Activated CD4-positive, alpha-beta T cell treated with anti-CD3 and anti-CD28 coated beads for 36 hours (primary cell): ENCODE measurements around the gene PABPC4L. TPM values are rescaled to one million over a fixed set of nuclear protein-coding genes. Genes with fewer than 3 reads are reported as not detected.

Source experiments
- ATAC-seq: fragments of 200-7000 bp; cut with Tn5 transposase; one replicate; pipeline ENCODE4 v1.10.0; 2021; ENCODE audit warnings: mild to moderate bottlenecking, moderate library complexity
- CTCF ChIA-PET: fragments of 350-600 bp; sonication (Branson Sonifier 250); formaldehyde crosslinking; loops from one replicate; lab custom pipeline; 2021; ENCODE audit warnings: antibody characterized with exemption; lab: Charles Lee
- POLR2A ChIA-PET: fragments of 350-600 bp; sonication (Branson Sonifier 250); formaldehyde crosslinking; loops from one replicate; lab custom pipeline; 2021; ENCODE audit warnings: antibody characterized with exemption, inconsistent platforms; lab: Charles Lee
- DNase-seq: peaks from one replicate; pipeline ENCODE4 v3.0.0-alpha.2; 2020
- H3K27ac Mint-ChIP-seq: one replicate; pipeline ENCODE4 v1.8.0; 2021; ENCODE audit warnings: mixed read lengths
- H3K27me3 Mint-ChIP-seq: one replicate; pipeline ENCODE4 v1.8.0; 2021; ENCODE audit warnings: mixed read lengths
- H3K36me3 Mint-ChIP-seq: one replicate; pipeline ENCODE4 v1.8.0; 2021; ENCODE audit warnings: low read depth, mixed read lengths
- H3K4me1 Mint-ChIP-seq: one replicate; pipeline ENCODE4 v1.8.0; 2021; ENCODE audit warnings: mixed read lengths
- H3K4me3 Mint-ChIP-seq: one replicate; pipeline ENCODE4 v1.8.0; 2021; ENCODE audit warnings: mild to moderate bottlenecking, moderate library complexity, mixed read lengths
- H3K9me3 Mint-ChIP-seq: one replicate; pipeline ENCODE4 v1.8.0; 2021; ENCODE audit warnings: low read depth, mixed read lengths
- intact Hi-C, 2 experiments: fragments of 100-400 bp; cut with DNase I in 1 of 2; cut with micrococcal nuclease in 1 of 2; formaldehyde crosslinking; loops; one replicate each; pipeline versions ENCODE4 v1.14.2 to v1.15.1; 2022 to 2024; cut with DNase I, micrococcal nuclease
- total RNA-seq, 2 experiments: library from RNA; stranded (reverse); gene quantifications; one replicate each; pipeline ENCODE4 v1.2.3, GENCODE V29; 2021

Gene PABPC4L
- total RNA-seq, 2 experiments from 2014 or later = not detected

GRCh38 chr4:134178706-134179105 is 22.9 kb downstream of the PABPC4L start:
- Mint-ChIP-seq H3K4me1 (no peaks in the 10 kb centered on the region), H3K27ac (no peak overlapping the region), H3K36me3 (no peaks in the 10 kb centered on the region), H3K9me3 (peaks cover 18% of the 10 kb centered on the region), H3K27me3 (no peaks in the 10 kb centered on the region), H3K4me3 (no peak overlapping the region)
- no peak for ATAC-seq
- CTCF ChIA-PET = no interaction called here
- POLR2A ChIA-PET = no interaction called here
- intact Hi-C loops = no loop called here
- no peak for DNase-seq

GRCh38 chr4:134174271-134174670 is 27.3 kb downstream of the PABPC4L start:
- Mint-ChIP-seq H3K9me3 (peaks cover 3% of the 10 kb centered on the region), H3K4me3 (no peak overlapping the region), H3K4me1 (no peaks in the 10 kb centered on the region), H3K36me3 (no peaks in the 10 kb centered on the region), H3K27ac (no peak overlapping the region), H3K27me3 (no peaks in the 10 kb centered on the region)
- CTCF ChIA-PET = no interaction called here
- DNase-seq (no peak), ATAC-seq (no peak)
- intact Hi-C loops = no loop called here
- POLR2A ChIA-PET = no interaction called here

- no peaks in the 10 kb centered on the region for H3K36me3 Mint-ChIP-seq
- no peak overlapping the region for H3K27ac Mint-ChIP-seq
- no peaks in the 10 kb centered on the region for H3K27me3 Mint-ChIP-seq
- H3K4me1 Mint-ChIP-seq = no peaks in the 10 kb centered on the region
- no peak for ATAC-seq
- H3K9me3 Mint-ChIP-seq = peaks cover 4% of the 10 kb centered on the region
- intact Hi-C loops = no loop called here
- POLR2A ChIA-PET = no interaction called here
- H3K4me3 Mint-ChIP-seq = no peak overlapping the region
- CTCF ChIA-PET = no interaction called here
- DNase-seq = no peak
Measured at GRCh38 chr4:134160211-134160610, 41.4 kb downstream of the PABPC4L start.

GRCh38 chr4:134154097-134154496 is 47.5 kb downstream of the PABPC4L start:
- Mint-ChIP-seq H3K4me1 (no peaks in the 10 kb centered on the region), H3K36me3 (no peaks in the 10 kb centered on the region), H3K27me3 (no peaks in the 10 kb centered on the region), H3K9me3 (no peaks in the 10 kb centered on the region), H3K4me3 (no peak overlapping the region), H3K27ac (no peak overlapping the region)
- ChIA-PET POLR2A (no interaction called here), CTCF (no interaction called here)
- DNase-seq = no peak
- intact Hi-C loops = no loop called here
- ATAC-seq = no peak

GRCh38 chr4:134147941-134148340 is 53.6 kb downstream of the PABPC4L start:
- H3K9me3 Mint-ChIP-seq = peaks cover 2% of the 10 kb centered on the region
- H3K36me3 Mint-ChIP-seq = no peaks in the 10 kb centered on the region
- intact Hi-C loops = no loop called here
- H3K4me3 Mint-ChIP-seq = no peak overlapping the region
- DNase-seq (no peak), ATAC-seq (no peak)
- no peaks in the 10 kb centered on the region for H3K4me1 Mint-ChIP-seq
- no peaks in the 10 kb centered on the region for H3K27me3 Mint-ChIP-seq
- POLR2A ChIA-PET = no interaction called here
- CTCF ChIA-PET = no interaction called here
- no peak overlapping the region for H3K27ac Mint-ChIP-seq
